Glutamatergic neuron (in vitro differentiated cells): ENCODE measurements around the gene GALNT12. TPM values are rescaled to one million over a fixed set of nuclear protein-coding genes. Genes with fewer than 3 reads are reported as not detected.

ENCODE experiments used
- DNase-seq: peaks from one replicate; pipeline ENCODE4 v3.0.0; 2022
- H3K27ac Mint-ChIP-seq: one replicate; pipeline ENCODE4 v1.8.0; 2020; ENCODE audit warnings: mild to moderate bottlenecking, mixed read lengths, inconsistent platforms; ENCODE audit not compliant: unreplicated experiment
- H3K27me3 Mint-ChIP-seq: one replicate; pipeline ENCODE4 v1.8.0; 2020; ENCODE audit warnings: mild to moderate bottlenecking, moderate library complexity, mixed read lengths, inconsistent platforms; ENCODE audit not compliant: unreplicated experiment
- H3K36me3 Mint-ChIP-seq: one replicate; pipeline ENCODE4 v1.8.0; 2020; ENCODE audit warnings: mild to moderate bottlenecking, mixed read lengths, inconsistent platforms; ENCODE audit not compliant: unreplicated experiment
- H3K4me1 Mint-ChIP-seq: one replicate; pipeline ENCODE4 v1.8.0; 2020; ENCODE audit warnings: mild to moderate bottlenecking, low read depth, mixed read lengths, inconsistent platforms; ENCODE audit not compliant: unreplicated experiment
- H3K4me3 Mint-ChIP-seq: one replicate; pipeline ENCODE4 v1.8.0; 2020; ENCODE audit warnings: mild to moderate bottlenecking, mixed read lengths, inconsistent platforms; ENCODE audit not compliant: unreplicated experiment
- H3K9me3 Mint-ChIP-seq: one replicate; pipeline ENCODE4 v1.8.0; 2020; ENCODE audit warnings: mild to moderate bottlenecking, moderate library complexity, mixed read lengths, inconsistent platforms; ENCODE audit not compliant: unreplicated experiment
- total RNA-seq: library from RNA; stranded (reverse); fragmentation: NEBNext Ultra II Directional; extraction: Animal tissue kit (Norgen Biotek cat#: 25700); gene quantifications from one replicate; pipeline ENCODE4 v1.2.1, GENCODE V29; 2021; ENCODE audit not compliant: unreplicated experiment
- TF ChIP-seq, protein P1 (sequence below): fragments of 200-600 bp; sonication (generic); IDR thresholded peaks from one replicate; pipeline ENCODE4 v1.5.0; 2021; ENCODE audit not compliant: partially characterized antibody, unreplicated experiment

GALNT12 gene
- total RNA-seq, 1 donor from 2014 or later, result 2.7 TPM

DNA sequence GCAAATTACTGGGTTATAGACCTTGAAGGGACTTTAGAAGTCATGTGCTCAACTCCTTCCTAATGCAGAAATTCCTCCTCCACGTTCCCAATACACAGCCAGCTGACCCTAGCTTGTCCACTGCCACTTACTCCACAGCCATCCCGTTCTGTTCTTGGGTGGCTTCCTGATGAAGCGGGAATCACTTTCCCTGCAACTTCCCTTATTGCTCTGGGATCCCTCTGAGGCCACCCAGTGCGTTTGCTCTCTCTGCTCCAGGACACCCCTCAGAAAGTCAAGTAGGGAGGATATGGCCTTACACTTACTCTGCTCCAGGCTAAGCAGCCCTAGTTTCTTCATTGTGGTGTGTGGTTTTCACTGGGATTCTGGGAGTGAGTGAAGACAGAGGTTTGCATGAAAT, 55.5 kb downstream of the GALNT12 start:
- Mint-ChIP-seq H3K27ac (no peak overlapping the region), H3K27me3 (peaks cover 5% of the 10 kb centered on the region)
- TF ChIP-seq, protein P1, sequence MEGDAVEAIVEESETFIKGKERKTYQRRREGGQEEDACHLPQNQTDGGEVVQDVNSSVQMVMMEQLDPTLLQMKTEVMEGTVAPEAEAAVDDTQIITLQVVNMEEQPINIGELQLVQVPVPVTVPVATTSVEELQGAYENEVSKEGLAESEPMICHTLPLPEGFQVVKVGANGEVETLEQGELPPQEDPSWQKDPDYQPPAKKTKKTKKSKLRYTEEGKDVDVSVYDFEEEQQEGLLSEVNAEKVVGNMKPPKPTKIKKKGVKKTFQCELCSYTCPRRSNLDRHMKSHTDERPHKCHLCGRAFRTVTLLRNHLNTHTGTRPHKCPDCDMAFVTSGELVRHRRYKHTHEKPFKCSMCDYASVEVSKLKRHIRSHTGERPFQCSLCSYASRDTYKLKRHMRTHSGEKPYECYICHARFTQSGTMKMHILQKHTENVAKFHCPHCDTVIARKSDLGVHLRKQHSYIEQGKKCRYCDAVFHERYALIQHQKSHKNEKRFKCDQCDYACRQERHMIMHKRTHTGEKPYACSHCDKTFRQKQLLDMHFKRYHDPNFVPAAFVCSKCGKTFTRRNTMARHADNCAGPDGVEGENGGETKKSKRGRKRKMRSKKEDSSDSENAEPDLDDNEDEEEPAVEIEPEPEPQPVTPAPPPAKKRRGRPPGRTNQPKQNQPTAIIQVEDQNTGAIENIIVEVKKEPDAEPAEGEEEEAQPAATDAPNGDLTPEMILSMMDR, result no peak

DNA sequence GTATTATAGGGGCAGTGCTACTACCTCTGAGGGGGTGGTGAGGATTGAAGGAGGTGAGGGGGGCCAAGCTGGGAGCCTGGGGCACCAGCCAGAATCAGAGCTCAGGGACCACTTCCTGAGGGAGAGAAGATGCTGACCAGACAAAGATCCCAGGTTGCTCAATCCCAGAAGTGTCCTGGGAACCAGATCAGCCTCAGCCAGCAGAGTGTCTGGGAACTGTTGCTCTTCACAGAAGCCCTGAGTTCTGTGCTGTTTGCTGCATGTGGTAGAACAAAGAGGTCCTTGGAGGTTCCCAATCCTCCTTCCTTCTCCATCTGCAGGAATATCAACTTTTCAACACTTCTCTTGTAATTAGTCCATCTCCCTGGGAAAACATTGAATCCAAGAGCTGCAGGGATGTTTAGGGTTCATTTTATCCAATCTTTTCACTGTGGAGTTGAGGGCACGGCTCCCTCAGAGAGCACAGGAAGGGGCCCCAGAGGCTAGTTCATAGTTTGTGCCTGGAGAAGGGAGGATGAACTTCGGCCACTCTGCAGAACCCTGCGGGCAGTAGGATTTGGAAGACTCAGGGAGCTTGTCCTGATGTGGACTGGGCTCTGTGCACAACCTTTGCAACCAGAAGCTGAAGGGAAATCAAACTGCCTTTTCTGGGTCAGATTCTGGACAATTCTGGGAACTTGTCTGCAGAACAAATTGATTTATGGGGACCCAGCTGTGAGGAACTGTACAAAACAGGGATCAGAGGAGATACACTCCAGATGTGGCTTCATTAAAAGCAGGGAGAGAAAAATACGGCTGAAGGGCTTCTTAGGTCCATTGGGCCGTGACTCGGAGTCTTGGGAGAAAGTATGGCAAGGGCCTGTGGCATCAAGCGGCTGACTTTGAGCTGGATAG, 57.1 kb downstream of the GALNT12 start:
- H3K27me3 Mint-ChIP-seq, result peaks cover 2% of the 10 kb centered on the region
- TF ChIP-seq, protein P1, result no peak
- H3K4me1 Mint-ChIP-seq, result no peaks in the 10 kb centered on the region
- no peaks in the 10 kb centered on the region for H3K36me3 Mint-ChIP-seq
- no peak overlapping the region for H3K27ac Mint-ChIP-seq
- no peak overlapping the region for H3K4me3 Mint-ChIP-seq
- no peaks in the 10 kb centered on the region for H3K9me3 Mint-ChIP-seq
- no peak for DNase-seq

More for the DNA sequence above, 55.5 kb downstream of the GALNT12 start:
- no peak for DNase-seq
- H3K4me1 Mint-ChIP-seq, result no peaks in the 10 kb centered on the region
- no peaks in the 10 kb centered on the region for H3K9me3 Mint-ChIP-seq
- H3K4me3 Mint-ChIP-seq, result no peak overlapping the region
- H3K36me3 Mint-ChIP-seq, result no peaks in the 10 kb centered on the region

DNA sequence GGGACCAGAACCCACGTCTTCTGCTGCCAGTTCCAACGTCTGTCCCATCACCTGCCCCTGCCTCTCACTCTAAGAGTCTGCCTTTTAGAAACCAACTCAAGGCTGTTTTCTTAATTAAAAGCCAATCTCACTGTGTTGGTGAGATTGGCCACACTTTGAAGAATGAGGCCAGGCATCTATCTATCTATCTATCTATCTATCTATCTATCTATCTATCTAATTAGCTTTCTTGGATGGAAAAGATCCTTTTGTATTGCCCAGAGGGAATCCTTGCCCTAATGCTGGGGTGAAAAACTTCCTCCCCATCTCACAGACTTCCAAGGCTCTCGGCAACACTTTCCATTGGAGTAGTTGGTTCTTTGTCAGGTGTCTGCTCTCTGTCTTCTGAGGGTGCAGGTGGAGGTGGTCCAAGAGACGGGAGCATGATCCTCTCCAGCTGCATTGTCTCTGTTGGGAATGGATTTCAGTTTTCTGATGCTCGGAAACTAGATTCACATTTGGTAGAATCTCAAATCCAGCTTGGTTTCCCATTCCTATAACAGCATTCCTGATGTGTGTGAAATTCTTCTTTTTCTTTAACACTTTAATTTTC, 57.9 kb downstream of the GALNT12 start:
- TF ChIP-seq, protein P1, result no peak

DNA sequence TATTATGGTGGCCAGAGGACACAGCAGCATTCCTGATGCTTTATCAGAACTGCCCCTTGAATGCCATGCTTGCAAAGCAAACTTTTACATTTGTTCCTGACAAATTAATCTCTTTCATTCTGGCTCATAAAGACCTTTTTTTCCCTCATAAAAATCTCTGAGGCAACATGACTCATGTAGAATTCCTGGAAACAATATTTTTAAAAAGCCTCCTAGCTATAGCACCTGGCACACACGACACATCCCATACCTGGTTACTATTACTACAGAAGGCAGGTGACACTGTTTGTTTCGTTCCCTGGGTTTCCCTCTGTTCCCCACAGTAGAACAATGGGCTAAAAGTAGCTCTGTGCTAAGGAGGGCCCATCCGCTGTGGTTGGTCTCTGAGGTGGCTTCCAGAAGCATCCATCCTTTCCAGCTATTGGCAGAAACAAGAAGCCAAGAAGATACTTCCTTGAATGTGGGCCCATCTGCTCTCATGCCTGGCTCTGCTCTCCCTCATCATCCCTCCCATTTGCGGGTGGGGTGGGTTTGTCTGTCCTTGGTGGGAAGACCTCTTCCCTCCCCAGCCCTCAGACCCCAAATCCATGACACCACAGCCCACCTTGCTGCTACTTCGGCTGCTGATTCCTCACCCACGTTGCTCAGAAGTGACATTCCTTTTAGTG, 59.1 kb downstream of the GALNT12 start:
- no peak overlapping the region for H3K4me3 Mint-ChIP-seq
- H3K9me3 Mint-ChIP-seq, result no peaks in the 10 kb centered on the region
- H3K27me3 Mint-ChIP-seq, result peaks cover 2% of the 10 kb centered on the region
- no peak overlapping the region for H3K27ac Mint-ChIP-seq
- H3K36me3 Mint-ChIP-seq, result peaks cover 6% of the 10 kb centered on the region
- TF ChIP-seq, protein P1, result no peak
- no peak for DNase-seq
- H3K4me1 Mint-ChIP-seq, result no peaks in the 10 kb centered on the region

More for the DNA sequence above, 57.9 kb downstream of the GALNT12 start:
- DNase-seq, result no peak
- Mint-ChIP-seq H3K4me3 (no peak overlapping the region), H3K9me3 (no peaks in the 10 kb centered on the region), H3K27me3 (peaks cover 2% of the 10 kb centered on the region), H3K4me1 (no peaks in the 10 kb centered on the region), H3K36me3 (no peaks in the 10 kb centered on the region), H3K27ac (no peak overlapping the region)
